WERI-Rb-1 (cell line): Measurements from ENCODE around the gene EXOC6.

Experiments
- DNase-seq: peaks from one replicate; pipeline ENCODE4 v3.0.0-alpha.2; 2020
- H3K27ac ChIP-seq: fragments of 250-450 bp; sonication (Bioruptor Pico); 2 replicates; pipeline ENCODE4 v1.5.1; 2020; ENCODE audit warnings: mild to moderate bottlenecking, moderate library complexity
- H3K27me3 ChIP-seq: fragments of 250-450 bp; sonication (Bioruptor Pico); 2 replicates; pipeline ENCODE4 v1.5.1; 2021; ENCODE audit warnings: mild to moderate bottlenecking, low read depth, moderate library complexity; ENCODE audit not compliant: insufficient read depth, severe bottlenecking
- H3K36me3 ChIP-seq: fragments of 250-450 bp; sonication (Bioruptor Pico); 2 replicates; pipeline ENCODE4 v1.5.1; 2020; ENCODE audit warnings: mild to moderate bottlenecking, moderate library complexity
- H3K4me3 ChIP-seq: 2 replicates; pipeline ENCODE4 v1.5.1; 2011; ENCODE audit warnings: low read depth, mild to moderate bottlenecking, control low read depth, low read length
- H3K9me3 ChIP-seq: fragments of 250-450 bp; sonication (Bioruptor Pico); 2 replicates; pipeline ENCODE4 v1.5.1; 2021; ENCODE audit warnings: mild to moderate bottlenecking, moderate library complexity; ENCODE audit not compliant: severe bottlenecking
- TF ChIP-seq, protein P1 (sequence below): IDR thresholded peaks from 2 replicates; pipeline ENCODE4 v1.5.1; 2011; ENCODE audit warnings: low read depth, mild to moderate bottlenecking, control low read depth, inconsistent platforms, low read length

Gene EXOC6

DNA sequence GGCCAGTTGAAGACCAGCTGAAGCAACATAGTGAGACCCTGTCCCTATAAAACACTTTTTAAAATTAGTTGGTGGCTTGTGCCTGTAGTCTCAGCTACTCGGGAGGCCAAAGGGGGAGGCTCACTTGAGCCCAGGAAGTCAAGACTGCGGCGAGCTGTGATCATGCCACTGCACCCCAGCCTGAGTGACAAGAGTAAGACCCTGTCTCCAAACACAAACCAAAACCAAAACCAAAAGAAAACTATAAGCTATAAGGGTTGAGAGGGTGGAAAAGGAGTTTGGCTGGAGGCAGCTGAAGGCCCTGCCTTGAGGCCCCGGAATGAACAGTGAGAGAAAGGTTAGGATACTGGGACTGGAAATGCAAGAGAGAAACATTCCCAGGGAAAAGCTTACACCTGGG is 10.9 kb upstream of the EXOC6 start:
- H3K9me3 ChIP-seq: no peaks in the 10 kb centered on the region
- no peaks in the 10 kb centered on the region for H3K36me3 ChIP-seq
- no peaks in the 10 kb centered on the region for H3K27me3 ChIP-seq
- no peak overlapping the region for H3K27ac ChIP-seq
- DNase-seq: no peak
- TF ChIP-seq, protein P1, sequence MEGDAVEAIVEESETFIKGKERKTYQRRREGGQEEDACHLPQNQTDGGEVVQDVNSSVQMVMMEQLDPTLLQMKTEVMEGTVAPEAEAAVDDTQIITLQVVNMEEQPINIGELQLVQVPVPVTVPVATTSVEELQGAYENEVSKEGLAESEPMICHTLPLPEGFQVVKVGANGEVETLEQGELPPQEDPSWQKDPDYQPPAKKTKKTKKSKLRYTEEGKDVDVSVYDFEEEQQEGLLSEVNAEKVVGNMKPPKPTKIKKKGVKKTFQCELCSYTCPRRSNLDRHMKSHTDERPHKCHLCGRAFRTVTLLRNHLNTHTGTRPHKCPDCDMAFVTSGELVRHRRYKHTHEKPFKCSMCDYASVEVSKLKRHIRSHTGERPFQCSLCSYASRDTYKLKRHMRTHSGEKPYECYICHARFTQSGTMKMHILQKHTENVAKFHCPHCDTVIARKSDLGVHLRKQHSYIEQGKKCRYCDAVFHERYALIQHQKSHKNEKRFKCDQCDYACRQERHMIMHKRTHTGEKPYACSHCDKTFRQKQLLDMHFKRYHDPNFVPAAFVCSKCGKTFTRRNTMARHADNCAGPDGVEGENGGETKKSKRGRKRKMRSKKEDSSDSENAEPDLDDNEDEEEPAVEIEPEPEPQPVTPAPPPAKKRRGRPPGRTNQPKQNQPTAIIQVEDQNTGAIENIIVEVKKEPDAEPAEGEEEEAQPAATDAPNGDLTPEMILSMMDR: no peak
- H3K4me3 ChIP-seq: no peak overlapping the region

DNA sequence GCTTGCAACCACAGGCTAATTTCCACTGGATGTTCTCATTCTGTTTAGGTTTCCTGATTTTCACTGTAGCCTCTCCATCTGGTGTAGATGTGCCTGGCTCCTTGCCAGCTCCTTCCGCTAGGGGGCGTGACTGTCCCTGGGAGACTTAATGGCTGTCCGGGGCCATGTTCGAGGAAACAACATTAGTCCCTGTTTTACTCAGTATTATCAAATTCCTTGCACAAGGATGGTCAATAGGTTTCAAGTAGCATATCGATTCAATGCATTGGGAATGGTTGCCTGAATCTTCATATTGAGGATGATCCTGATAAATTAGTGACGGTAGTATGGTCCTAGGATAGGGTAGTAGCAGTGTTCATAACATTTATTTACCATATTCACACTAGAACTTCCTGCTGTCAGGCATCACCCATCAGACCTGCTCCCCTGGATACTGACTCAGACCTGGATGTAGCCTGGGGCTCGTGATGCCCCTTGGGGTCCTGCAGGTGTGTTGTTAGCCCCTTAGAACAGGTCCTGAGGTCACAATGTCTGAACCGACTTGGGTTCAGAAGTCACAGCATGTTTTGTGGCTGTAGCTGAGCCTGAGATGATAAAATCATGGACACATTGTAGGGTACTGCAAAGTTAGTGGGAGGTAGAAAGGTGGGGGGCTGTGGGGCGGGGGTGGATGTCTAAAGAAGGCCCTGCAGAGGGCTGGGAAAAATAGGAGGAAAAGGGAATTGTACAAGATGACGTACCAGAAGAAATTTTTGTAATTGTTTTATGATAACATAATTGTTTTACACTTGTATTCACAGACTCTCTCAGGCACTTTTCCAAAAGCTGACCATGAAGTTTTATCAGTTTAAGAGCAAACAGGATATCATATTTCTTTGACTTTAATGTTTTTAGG is 8.9 kb upstream of the EXOC6 start:
- Histone ChIP-seq H3K4me3 (no peak overlapping the region), H3K27ac (no peak overlapping the region), H3K27me3 (no peaks in the 10 kb centered on the region), H3K36me3 (no peaks in the 10 kb centered on the region), H3K9me3 (no peaks in the 10 kb centered on the region)
- TF ChIP-seq, protein P1: peak; percentile 47
- peak; percentile 74 for DNase-seq

DNA sequence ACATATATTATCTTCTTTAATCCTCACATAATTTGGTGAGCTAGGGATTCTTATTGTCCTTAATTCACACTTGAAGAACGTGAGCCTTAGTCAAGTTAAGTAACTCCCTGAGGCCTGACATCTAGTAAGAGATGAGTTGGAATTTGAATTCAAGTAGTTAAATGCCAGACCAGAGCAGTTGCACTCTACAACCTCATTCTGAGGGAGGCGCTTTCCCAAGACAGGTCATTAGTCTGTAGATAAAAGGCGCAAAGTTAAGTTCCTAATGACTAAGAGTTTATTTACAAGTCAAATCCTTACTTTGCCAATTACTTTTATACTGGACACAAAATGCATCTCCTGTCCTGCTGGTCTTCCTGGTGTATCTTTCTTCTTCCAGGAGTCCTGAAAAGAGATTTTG is 3.6 kb upstream of the EXOC6 start:
- Histone ChIP-seq H3K4me3 (no peak overlapping the region), H3K27me3 (no peaks in the 10 kb centered on the region), H3K36me3 (0 out of 2 replicates have a peak, but pooled peaks cover 2% of the 10 kb centered on the region), H3K9me3 (peaks cover 6% of the 10 kb centered on the region), H3K27ac (no peak overlapping the region)
- DNase-seq: no peak
- TF ChIP-seq, protein P1: peak; percentile 22; the same call in 1 of the 2 replicates

DNA sequence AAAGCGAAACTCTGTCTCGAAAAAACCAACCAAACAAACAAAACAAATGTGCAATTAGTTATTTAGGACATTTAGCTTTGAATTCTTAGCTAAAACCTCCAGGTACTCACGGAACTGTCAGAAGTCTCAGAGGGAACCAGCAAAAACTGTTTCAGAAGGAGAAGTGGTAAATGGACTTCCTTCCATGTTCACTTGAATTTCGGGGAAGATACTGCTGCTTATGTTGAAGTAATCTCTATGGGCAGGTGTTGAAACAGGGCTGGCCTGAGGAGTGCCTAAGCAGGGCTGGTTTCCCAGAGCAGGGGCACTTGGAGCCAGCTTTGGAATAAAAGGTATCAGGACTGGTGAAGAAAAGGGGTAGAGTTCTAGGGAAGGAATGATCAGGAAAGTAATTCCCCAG is 2.4 kb upstream of the EXOC6 start:
- H3K9me3 ChIP-seq: peaks cover 6% of the 10 kb centered on the region
- no peaks in the 10 kb centered on the region for H3K27me3 ChIP-seq
- 0 out of 2 replicates have a peak, but pooled peaks cover 2% of the 10 kb centered on the region for H3K36me3 ChIP-seq
- TF ChIP-seq, protein P1: no peak
- no peak for DNase-seq
- no peak overlapping the region for H3K27ac ChIP-seq
- H3K4me3 ChIP-seq: no peak overlapping the region

DNA sequence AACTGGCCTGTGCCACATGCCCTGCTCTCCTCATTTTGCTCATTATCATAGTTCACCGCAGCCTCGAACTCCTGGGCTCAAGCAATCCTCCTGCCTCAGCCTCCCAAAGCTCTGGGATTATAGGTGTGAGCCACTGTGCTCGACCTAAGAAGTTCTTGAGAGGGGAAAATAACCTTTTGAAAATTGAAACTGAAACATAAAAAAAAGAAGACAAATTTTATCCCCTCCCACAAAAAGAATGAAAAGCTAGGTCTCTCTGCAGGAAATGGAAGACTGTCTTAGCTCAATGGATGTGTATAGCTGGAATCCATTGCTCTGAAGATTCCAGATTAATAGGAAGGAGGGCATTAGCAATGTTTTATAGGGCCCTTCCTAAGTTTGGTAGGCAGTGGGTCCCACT is 2.0 kb upstream of the EXOC6 start:
- Histone ChIP-seq H3K9me3 (peaks cover 6% of the 10 kb centered on the region), H3K27ac (no peak overlapping the region), H3K27me3 (no peaks in the 10 kb centered on the region), H3K4me3 (no peak overlapping the region), H3K36me3 (0 out of 2 replicates have a peak, but pooled peaks cover 2% of the 10 kb centered on the region)
- TF ChIP-seq, protein P1: no peak
- DNase-seq: no peak
